Panc1 (cell line): ENCODE measurements around the gene RPH3AL. TPM values are rescaled to one million over a fixed set of nuclear protein-coding genes. Genes with fewer than 3 reads are reported as not detected.
"Not testable (repeated sequence)": the region's sequence is repeated elsewhere in the genome, so short reads cannot be mapped to it uniquely, and the experiment has no call there.

Experiments
- ATAC-seq: fragments of 200-7000 bp; cut with Tn5 transposase; 2 replicates; pipeline ENCODE4 v1.9.1; 2020; ENCODE audit warnings: mild to moderate bottlenecking, moderate library complexity
- BruUV-seq: library from RNA; stranded (reverse); fragments of 400-500 nt; replicated peaks from 2 replicates; lab custom pipeline; 2021; lab: Mats Ljungman, UMichigan
- CTCF ChIA-PET: fragments of 300-600 bp; sonication (Branson Sonifier 250); formaldehyde crosslinking; loops from one replicate; lab custom pipeline; 2022; ENCODE audit warnings: antibody characterized with exemption; lab: Charles Lee
- POLR2A ChIA-PET: fragments of 300-600 bp; sonication (Branson Sonifier 250); formaldehyde crosslinking; loops from one replicate; lab custom pipeline; 2022; ENCODE audit warnings: antibody characterized with exemption; lab: Charles Lee
- DNase-seq: peaks from one replicate; pipeline ENCODE4 v3.0.0-alpha.2; 2010; ENCODE audit warnings: low read depth, low spot score
- H3K27ac ChIP-seq: 2 replicates; pipeline ENCODE4 v1.5.1; 2011; ENCODE audit warnings: mild to moderate bottlenecking, low read length, inconsistent platforms
- H3K27me3 ChIP-seq: fragments of 200-500 bp; sonication (Bioruptor generic); 2 replicates; pipeline ENCODE4 v1.6.0; 2014; ENCODE audit warnings: low read length, inconsistent platforms; ENCODE audit not compliant: control insufficient read depth, insufficient read depth
- H3K36me3 ChIP-seq: fragments of 200-500 bp; sonication (Bioruptor generic); 2 replicates; pipeline ENCODE4 v1.5.1; 2014; ENCODE audit warnings: inconsistent platforms, mild to moderate bottlenecking, low read length, moderate library complexity; ENCODE audit not compliant: control insufficient read depth, insufficient read depth
- H3K4me1 ChIP-seq: 2 replicates; pipeline ENCODE4 v1.5.1; 2011; ENCODE audit warnings: inconsistent platforms, mild to moderate bottlenecking, low read length, moderate library complexity; ENCODE audit not compliant: control insufficient read depth, insufficient read depth
- H3K4me3 ChIP-seq, 2 experiments: 2 replicates each; pipeline ENCODE4 v1.5.1; 2011 to 2012; ENCODE audit warnings: low read depth in 2 of 2, low read length in 2 of 2, mild to moderate bottlenecking in 2 of 2, inconsistent platforms in 1 of 2, moderate library complexity in 1 of 2
- H3K9me3 ChIP-seq: fragments of 200-500 bp; sonication (Bioruptor generic); 2 replicates; pipeline ENCODE4 v1.5.1; 2014; ENCODE audit warnings: low read depth, mild to moderate bottlenecking, inconsistent platforms, low read length, moderate library complexity; ENCODE audit not compliant: control insufficient read depth, insufficient read depth
- CTCF ChIP-seq: fragments of 450-650 bp; IDR thresholded peaks from 2 replicates; pipeline ENCODE4 v1.5.1; 2017; ENCODE audit warnings: mild to moderate bottlenecking
- POLR2AphosphoS5 ChIP-seq: IDR thresholded peaks from 2 replicates; pipeline ENCODE4 v1.6.1; 2012; ENCODE audit warnings: mild to moderate bottlenecking, low read depth, low read length, moderate library complexity
- REST ChIP-seq, 2 experiments: IDR thresholded peaks; 2 replicates each; pipeline ENCODE4 v1.6.1; 2011 to 2012; ENCODE audit warnings: low read depth in 2 of 2, control low read depth in 1 of 2, low read length in 1 of 2, mild to moderate bottlenecking in 1 of 2, moderate library complexity in 1 of 2; ENCODE audit not compliant: insufficient read depth in 1 of 2
- SIN3A ChIP-seq: IDR thresholded peaks from 2 replicates; pipeline ENCODE4 v1.6.1; 2012; ENCODE audit warnings: low read depth, mild to moderate bottlenecking, low read length, moderate library complexity, borderline replicate concordance; ENCODE audit not compliant: insufficient read depth
- TCF7L2 ChIP-seq: IDR thresholded peaks from 2 replicates; pipeline ENCODE4 v1.6.1; 2011; ENCODE audit warnings: mild to moderate bottlenecking, low read depth, low read length, inconsistent platforms
- in situ Hi-C: cut with HindIII; loops from 2 replicates; pipeline ENCODE4 v1.10.0; 2016; ENCODE audit warnings: low sequenced_read_pairs, low pct_unique_long_range_greater_than_20kb
- intact Hi-C: fragments of 100-400 bp; cut with micrococcal nuclease; formaldehyde crosslinking; loops from one replicate; pipeline ENCODE4 v1.10.0; 2022; ENCODE audit not compliant: unreplicated experiment
- total RNA-seq: library from RNA; stranded (reverse); gene quantifications from one replicate; pipeline ENCODE4 v1.2.1, GENCODE V29; 2021; ENCODE audit not compliant: unreplicated experiment

The RPH3AL gene
- total RNA-seq, 1 experiment from 2014 or later: 2.2 TPM

GRCh38 chr17:236641-237405, 115.8 kb downstream of the RPH3AL start:
- no peaks in the 10 kb centered on the region for H3K36me3 ChIP-seq
- intact Hi-C loops (no loop called here), in situ Hi-C loops (no loop called here)
- ChIA-PET POLR2A (no interaction called here), CTCF (no interaction called here)
- H3K4me3 ChIP-seq: no peak overlapping the region
- H3K9me3 ChIP-seq: no peaks in the 10 kb centered on the region
- no peak for TF ChIP-seq REST (IDR thresholded peaks at IDR 0.05; ENCODE audit: insufficient read depth in 1 of 2, low read depth in 2 of 2, low read length in 1 of 2)
- no peak for TF ChIP-seq TCF7L2
- TF ChIP-seq POLR2AphosphoS5: no peak
- TF ChIP-seq CTCF: no peak
- TF ChIP-seq SIN3A: no peak
- no peaks in the 10 kb centered on the region for H3K4me1 ChIP-seq
- BruUV-seq: no TSS peak
- H3K27ac ChIP-seq: no peak overlapping the region
- H3K27me3 ChIP-seq: no peaks in the 10 kb centered on the region
- DNase-seq (no peak), ATAC-seq (0 out of 2 replicates have a peak, but pooled peaks have one; percentile 40)

GRCh38 chr17:235831-236640, 116.6 kb downstream of the RPH3AL start:
- H3K4me3 ChIP-seq: no peak overlapping the region
- ATAC-seq (no peak), DNase-seq (no peak)
- H3K4me1 ChIP-seq: no peaks in the 10 kb centered on the region
- ChIA-PET POLR2A (no interaction called here), CTCF (no interaction called here)
- H3K27me3 ChIP-seq: no peaks in the 10 kb centered on the region
- no peak overlapping the region for H3K27ac ChIP-seq
- TF ChIP-seq SIN3A: no peak
- TF ChIP-seq CTCF: no peak
- no peaks in the 10 kb centered on the region for H3K36me3 ChIP-seq
- no peaks in the 10 kb centered on the region for H3K9me3 ChIP-seq
- BruUV-seq: no TSS peak
- in situ Hi-C loops: no loop called here
- intact Hi-C loops: no loop called here

- POLR2A ChIA-PET, DNase-seq, in situ Hi-C loops, intact Hi-C loops, BruUV-seq, H3K36me3 ChIP-seq, H3K27me3 ChIP-seq, H3K9me3 ChIP-seq, CTCF ChIA-PET, H3K4me1 ChIP-seq, H3K27ac ChIP-seq, H3K4me3 ChIP-seq, ATAC-seq: not testable (repeated sequence)
Measured at GRCh38 chr17:234994-235830, 117.4 kb downstream of the RPH3AL start.
